CD14-positive monocyte (primary cell): ENCODE measurements around the gene SBF2. TPM values are rescaled to one million over a fixed set of nuclear protein-coding genes. Genes with fewer than 3 reads are reported as not detected.
A peak's percentile ranks its signal among the peaks of the same experiment; 100 is the strongest.

Experiments
- DNase-seq, 3 donors: peaks; one replicate each; pipeline ENCODE4 v3.0.0-alpha.2; 2011 to 2022
- H2AFZ ChIP-seq: 2 replicates; pipeline ENCODE4 v1.6.0; 2012; ENCODE audit warnings: mild to moderate bottlenecking, low read depth, low read length, inconsistent platforms; ENCODE audit not compliant: insufficient read depth, poor library complexity, severe bottlenecking
- H3K27ac ChIP-seq, 2 donors: 1 replicate in 1 of 2; 2 replicates in 1 of 2; pipeline ENCODE4 v1.5.1; 2012 to 2013; ENCODE audit warnings: low read length in 2 of 2, control low read depth in 1 of 2, inconsistent platforms in 1 of 2, low read depth in 1 of 2, mild to moderate bottlenecking in 1 of 2
- H3K27me3 ChIP-seq, 2 donors: one replicate each; pipeline versions ENCODE4 v1.6.0 to v1.6.1; 2011 to 2013; ENCODE audit warnings: low read length in 2 of 2; ENCODE audit not compliant: control insufficient read depth in 2 of 2, insufficient read depth in 2 of 2
- H3K36me3 ChIP-seq, 2 donors: replicated peaks in 1 of 2; 1 replicate in 1 of 2; 2 replicates in 1 of 2; pipeline versions ENCODE4 v1.5.1 to v1.6.1; 2012 to 2013; ENCODE audit warnings: low read length in 2 of 2, control low read depth in 1 of 2, inconsistent platforms in 1 of 2, mild to moderate bottlenecking in 1 of 2; ENCODE audit not compliant: insufficient read depth in 2 of 2, control insufficient read depth in 1 of 2
- H3K4me1 ChIP-seq, 2 donors: 1 replicate in 1 of 2; 2 replicates in 1 of 2; pipeline versions ENCODE4 v1.5.1 to v1.6.1; 2012 to 2013; ENCODE audit warnings: low read length in 2 of 2, control low read depth in 1 of 2, inconsistent platforms in 1 of 2, mild to moderate bottlenecking in 1 of 2, moderate library complexity in 1 of 2; ENCODE audit not compliant: insufficient read depth in 2 of 2, control insufficient read depth in 1 of 2
- H3K4me2 ChIP-seq: replicated peaks from 2 replicates; pipeline ENCODE3; 2012; ENCODE audit warnings: low read length, moderate library complexity, mild to moderate bottlenecking; ENCODE audit not compliant: poor library complexity, severe bottlenecking; ENCODE audit errors: extremely low read depth
- H3K4me3 ChIP-seq, 3 experiments: fragments of 200-600 bp in 1 of 3; sonication (generic) in 1 of 3; replicated peaks in 1 of 3; 1 replicate in 2 of 3; 2 replicates in 1 of 3; pipeline ENCODE4 v1.5.1; 2011 to 2013; ENCODE audit warnings: low read length in 3 of 3, mild to moderate bottlenecking in 3 of 3, control low read depth in 2 of 3, low read depth in 2 of 3, inconsistent platforms in 1 of 3, moderate library complexity in 1 of 3
- H3K79me2 ChIP-seq: 2 replicates; pipeline ENCODE4 v1.6.0; 2012; ENCODE audit warnings: mild to moderate bottlenecking, control low read depth, inconsistent platforms, low read length, moderate library complexity; ENCODE audit not compliant: insufficient read depth
- H3K9ac ChIP-seq: 2 replicates; pipeline ENCODE4 v1.6.0; 2017; ENCODE audit warnings: low read length, mild to moderate bottlenecking; ENCODE audit not compliant: insufficient read depth, poor library complexity, severe bottlenecking
- H3K9me3 ChIP-seq, 2 donors: replicated peaks in 1 of 2; 1 replicate in 1 of 2; 2 replicates in 1 of 2; pipeline versions ENCODE4 v1.5.1 to v1.6.1; 2012 to 2013; ENCODE audit warnings: low read length in 2 of 2, control low read depth in 1 of 2; ENCODE audit not compliant: control insufficient read depth in 1 of 2, insufficient read depth in 1 of 2
- H4K20me1 ChIP-seq: 2 replicates; pipeline ENCODE4 v1.6.0; 2012; ENCODE audit warnings: mild to moderate bottlenecking, low read length, control low read depth, moderate library complexity; ENCODE audit not compliant: insufficient read depth
- H3K27ac Mint-ChIP-seq, 7 donors: one replicate each; pipeline ENCODE4 v1.8.0; 2020; ENCODE audit warnings: mild to moderate bottlenecking in 7 of 7, mixed read lengths in 7 of 7, moderate library complexity in 6 of 7, inconsistent platforms in 2 of 7
- H3K27me3 Mint-ChIP-seq, 3 donors: one replicate each; pipeline ENCODE4 v1.8.0; 2021 to 2022; ENCODE audit warnings: low read depth in 3 of 3, mild to moderate bottlenecking in 3 of 3, mixed read lengths in 3 of 3, moderate library complexity in 3 of 3, inconsistent platforms in 1 of 3
- H3K36me3 Mint-ChIP-seq, 2 donors: one replicate each; pipeline ENCODE4 v1.8.0; 2020; ENCODE audit warnings: mixed read lengths in 2 of 2, inconsistent platforms in 1 of 2, mild to moderate bottlenecking in 1 of 2
- H3K4me1 Mint-ChIP-seq: one replicate; pipeline ENCODE4 v1.8.0; 2020; ENCODE audit warnings: mild to moderate bottlenecking, mixed read lengths
- H3K4me3 Mint-ChIP-seq, 2 donors: one replicate each; pipeline ENCODE4 v1.8.0; 2020; ENCODE audit warnings: mild to moderate bottlenecking in 2 of 2, mixed read lengths in 2 of 2, moderate library complexity in 1 of 2
- H3K9me3 Mint-ChIP-seq, 7 donors: one replicate each; pipeline ENCODE4 v1.8.0; 2020 to 2022; ENCODE audit warnings: mixed read lengths in 7 of 7, mild to moderate bottlenecking in 6 of 7, moderate library complexity in 6 of 7, inconsistent platforms in 2 of 7
- CTCF ChIP-seq: fragments of 200-600 bp; IDR thresholded peaks from one replicate; pipeline ENCODE4 v1.8.0; 2022; ENCODE audit warnings: antibody characterized with exemption, mild to moderate bottlenecking
- WGBS: methylation state at CpG from one replicate; pipeline ENCODE4 v1.1.5; 2013; ENCODE audit warnings: missing lambda C conversion rate; ENCODE audit not compliant: insufficient coverage; 5-methylcytosine and 5-hydroxymethylcytosine counted together
- intact Hi-C, 2 donors: fragments of 100-400 bp; cut with micrococcal nuclease; formaldehyde crosslinking; loops; one replicate each; pipeline versions ENCODE4 v1.15.0 to v1.15.1; 2023
- polyA plus RNA-seq, 3 donors: library from polyadenylated mRNA; depleted of rRNA in 1 of 3; unstranded in 2 of 3; stranded (reverse) in 1 of 3; fragments of 300-500 nt in 2 of 3; fragments of >200 nt in 1 of 3; fragmentation: Illumina TruSeq in 2 of 3; gene quantifications; 1 replicate in 2 of 3; 2 replicates in 1 of 3; pipeline ENCODE4 v1.2.3, GENCODE V29; 2012 to 2021

SBF2 gene
- polyA plus RNA-seq, 3 donors: 8.9 to 30.7 (median 16.4) TPM

GRCh38 chr11:9922806-9923205 lies 371.2 kb downstream of the SBF2 start:
- H3K9me3 ChIP-seq: no peaks in the 10 kb centered on the region
- TF ChIP-seq CTCF: no peak
- H3K27ac ChIP-seq: no peak overlapping the region
- intact Hi-C loops: no loop called here
- no peak overlapping the region for H2AFZ ChIP-seq
- no peak overlapping the region for H3K4me3 ChIP-seq
- no peak overlapping the region for H3K27ac Mint-ChIP-seq
- no peak for DNase-seq
- H3K9ac ChIP-seq: no peak overlapping the region
- H3K27me3 Mint-ChIP-seq: peaks cover 0 to 2% (median 1%) of the 10 kb centered on the region in 3 donors
- no peaks in the 10 kb centered on the region for H3K27me3 ChIP-seq
- H3K4me1 ChIP-seq: no peaks in the 10 kb centered on the region
- H3K9me3 Mint-ChIP-seq: peaks cover 0 to 5% (median 0%) of the 10 kb centered on the region in 7 donors
- no peak overlapping the region for H3K4me2 ChIP-seq
- peaks cover 4 to 6% of the 10 kb centered on the region in 2 donors for H3K36me3 Mint-ChIP-seq
- peaks cover 0 to 5% of the 10 kb centered on the region in 2 donors for H3K36me3 ChIP-seq
- no peaks in the 10 kb centered on the region for H4K20me1 ChIP-seq
- no peak overlapping the region for H3K4me3 Mint-ChIP-seq
- H3K79me2 ChIP-seq: no peaks in the 10 kb centered on the region
- WGBS: 67% methylated on average over 3 of the region's 4 CpGs
- no peaks in the 10 kb centered on the region for H3K4me1 Mint-ChIP-seq

GRCh38 chr11:9916480-9916879 lies 377.5 kb downstream of the SBF2 start:
- Histone ChIP-seq H4K20me1 (no peaks in the 10 kb centered on the region), H3K4me2 (no peak overlapping the region), H3K79me2 (no peaks in the 10 kb centered on the region), H2AFZ (no peak overlapping the region), H3K27me3 (no peaks in the 10 kb centered on the region), H3K27ac (no peak overlapping the region), H3K9ac (no peak overlapping the region), H3K4me3 (no peak overlapping the region), H3K9me3 (no peaks in the 10 kb centered on the region), H3K4me1 (no peaks in the 10 kb centered on the region), H3K36me3 (peaks cover 0 to 8% of the 10 kb centered on the region in 2 donors)
- peaks cover 11 to 23% of the 10 kb centered on the region in 2 donors for H3K36me3 Mint-ChIP-seq
- TF ChIP-seq CTCF: no peak
- no peak overlapping the region for H3K4me3 Mint-ChIP-seq
- peaks cover 0 to 3% (median 0%) of the 10 kb centered on the region in 7 donors for H3K9me3 Mint-ChIP-seq
- H3K4me1 Mint-ChIP-seq: no peaks in the 10 kb centered on the region
- H3K27me3 Mint-ChIP-seq: peaks cover 0 to 2% (median 1%) of the 10 kb centered on the region in 3 donors
- WGBS: no CpG with 5 or more reads among the region's 3 CpGs
- peak overlapping the region in 2 of 7 donors; percentile 51 to 58 for H3K27ac Mint-ChIP-seq
- intact Hi-C loops: no loop called here
- DNase-seq: no peak
